DOHH2 (cell line): ENCODE results near the gene CCL13.

ENCODE experiments used
- H3F3A ChIP-seq: fragments of 200-600 bp; sonication (generic), shearing (Covaris generic); 2 replicates; pipeline ENCODE4 v1.6.0; 2016; ENCODE audit warnings: antibody characterized with exemption, mild to moderate bottlenecking; ENCODE audit not compliant: control insufficient read depth, insufficient read depth
- H3K27ac ChIP-seq: fragments of 200-600 bp; sonication (generic); 2 replicates; pipeline ENCODE4 v1.5.1; 2014; ENCODE audit warnings: low read depth, mild to moderate bottlenecking, low read length, moderate library complexity
- H3K27me3 ChIP-seq: fragments of 200-600 bp; sonication (generic); 2 replicates; pipeline ENCODE4 v1.6.1; 2014; ENCODE audit warnings: mild to moderate bottlenecking, low read length, mixed read lengths; ENCODE audit not compliant: control insufficient read depth
- H3K36me3 ChIP-seq: fragments of 200-600 bp; sonication (generic); 2 replicates; pipeline ENCODE4 v1.6.1; 2014; ENCODE audit warnings: mild to moderate bottlenecking, low read length, moderate library complexity, mixed read lengths; ENCODE audit not compliant: control insufficient read depth
- H3K4me1 ChIP-seq: fragments of 200-600 bp; sonication (generic); 2 replicates; pipeline ENCODE4 v1.6.1; 2014; ENCODE audit warnings: mild to moderate bottlenecking, low read length, mixed read lengths; ENCODE audit not compliant: control insufficient read depth
- H3K4me2 ChIP-seq: fragments of 200-600 bp; sonication (generic); 2 replicates; pipeline ENCODE4 v1.6.0; 2014; ENCODE audit warnings: mild to moderate bottlenecking, low read length, moderate library complexity
- H3K4me3 ChIP-seq: fragments of 200-600 bp; sonication (generic); 2 replicates; pipeline ENCODE4 v1.5.1; 2014; ENCODE audit warnings: mild to moderate bottlenecking, low read length, mixed read lengths
- H3K79me2 ChIP-seq: fragments of 200-600 bp; sonication (generic); 2 replicates; pipeline ENCODE4 v1.6.1; 2014; ENCODE audit warnings: mild to moderate bottlenecking, low read length, mixed read lengths; ENCODE audit not compliant: control insufficient read depth
- H3K9me2 ChIP-seq: fragments of 200-600 bp; sonication (generic); replicated peaks from 2 replicates; pipeline ENCODE4 v1.6.1; 2014; ENCODE audit warnings: mild to moderate bottlenecking, low read length, mixed read lengths; ENCODE audit not compliant: control insufficient read depth
- H3K9me3 ChIP-seq: fragments of 200-600 bp; sonication (generic); 2 replicates; pipeline ENCODE4 v1.6.1; 2014; ENCODE audit warnings: antibody characterized with exemption, low read length, mixed read lengths; ENCODE audit not compliant: control insufficient read depth, insufficient read depth
- H4K20me1 ChIP-seq: fragments of 200-600 bp; sonication (generic); 2 replicates; pipeline ENCODE4 v1.6.0; 2014; ENCODE audit warnings: low read depth, mild to moderate bottlenecking, antibody characterized with exemption, low read length, moderate library complexity; ENCODE audit not compliant: control insufficient read depth, insufficient read depth
- EZH2phosphoT487 ChIP-seq: fragments of 200-600 bp; sonication (generic); IDR thresholded peaks from 2 replicates; pipeline ENCODE4 v1.6.1; 2017; ENCODE audit warnings: borderline replicate concordance, mild to moderate bottlenecking, antibody characterized with exemption, low read length, moderate library complexity, mixed read lengths
- TF ChIP-seq, protein P1 (sequence below): fragments of 200-600 bp; sonication (generic); IDR thresholded peaks from one replicate; pipeline ENCODE4 v1.5.1; 2014; ENCODE audit warnings: antibody characterized with exemption, mild to moderate bottlenecking, low read depth, low read length; ENCODE audit not compliant: poor library complexity, severe bottlenecking

CCL13 gene

DNA sequence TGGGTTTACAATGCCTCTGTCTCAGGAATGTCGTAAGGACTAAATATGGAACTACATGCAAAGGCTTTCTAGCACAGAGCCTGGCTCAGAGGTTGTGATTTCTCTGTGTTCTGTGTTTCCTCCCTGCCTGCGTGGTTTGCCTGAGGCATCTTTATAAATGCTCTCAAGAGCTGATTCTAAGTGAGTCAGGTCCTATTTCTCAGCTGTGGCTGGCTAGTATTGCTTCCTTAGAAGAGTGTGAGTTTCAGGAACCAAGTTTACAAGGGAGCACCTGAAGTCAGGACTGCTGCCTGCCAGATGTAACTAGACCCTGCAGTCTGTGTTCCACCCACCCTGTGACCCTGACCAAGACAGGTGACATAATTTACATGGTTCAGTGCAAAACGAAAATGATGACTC lies 14.7 kb downstream of the CCL13 start:
- Histone ChIP-seq H3F3A (no peaks in the 10 kb centered on the region), H3K9me3 (no peaks in the 10 kb centered on the region), H3K9me2 (no peaks in the 10 kb centered on the region), H3K36me3 (no peaks in the 10 kb centered on the region), H3K79me2 (no peaks in the 10 kb centered on the region), H3K27me3 (peaks cover 4% of the 10 kb centered on the region; the same call in 1 of the 2 replicates), H3K4me2 (no peak overlapping the region), H4K20me1 (no peaks in the 10 kb centered on the region), H3K27ac (no peak overlapping the region), H3K4me3 (no peak overlapping the region), H3K4me1 (no peaks in the 10 kb centered on the region)
- TF ChIP-seq EZH2phosphoT487, result no peak
- TF ChIP-seq, protein P1, sequence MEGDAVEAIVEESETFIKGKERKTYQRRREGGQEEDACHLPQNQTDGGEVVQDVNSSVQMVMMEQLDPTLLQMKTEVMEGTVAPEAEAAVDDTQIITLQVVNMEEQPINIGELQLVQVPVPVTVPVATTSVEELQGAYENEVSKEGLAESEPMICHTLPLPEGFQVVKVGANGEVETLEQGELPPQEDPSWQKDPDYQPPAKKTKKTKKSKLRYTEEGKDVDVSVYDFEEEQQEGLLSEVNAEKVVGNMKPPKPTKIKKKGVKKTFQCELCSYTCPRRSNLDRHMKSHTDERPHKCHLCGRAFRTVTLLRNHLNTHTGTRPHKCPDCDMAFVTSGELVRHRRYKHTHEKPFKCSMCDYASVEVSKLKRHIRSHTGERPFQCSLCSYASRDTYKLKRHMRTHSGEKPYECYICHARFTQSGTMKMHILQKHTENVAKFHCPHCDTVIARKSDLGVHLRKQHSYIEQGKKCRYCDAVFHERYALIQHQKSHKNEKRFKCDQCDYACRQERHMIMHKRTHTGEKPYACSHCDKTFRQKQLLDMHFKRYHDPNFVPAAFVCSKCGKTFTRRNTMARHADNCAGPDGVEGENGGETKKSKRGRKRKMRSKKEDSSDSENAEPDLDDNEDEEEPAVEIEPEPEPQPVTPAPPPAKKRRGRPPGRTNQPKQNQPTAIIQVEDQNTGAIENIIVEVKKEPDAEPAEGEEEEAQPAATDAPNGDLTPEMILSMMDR, result no peak

DNA sequence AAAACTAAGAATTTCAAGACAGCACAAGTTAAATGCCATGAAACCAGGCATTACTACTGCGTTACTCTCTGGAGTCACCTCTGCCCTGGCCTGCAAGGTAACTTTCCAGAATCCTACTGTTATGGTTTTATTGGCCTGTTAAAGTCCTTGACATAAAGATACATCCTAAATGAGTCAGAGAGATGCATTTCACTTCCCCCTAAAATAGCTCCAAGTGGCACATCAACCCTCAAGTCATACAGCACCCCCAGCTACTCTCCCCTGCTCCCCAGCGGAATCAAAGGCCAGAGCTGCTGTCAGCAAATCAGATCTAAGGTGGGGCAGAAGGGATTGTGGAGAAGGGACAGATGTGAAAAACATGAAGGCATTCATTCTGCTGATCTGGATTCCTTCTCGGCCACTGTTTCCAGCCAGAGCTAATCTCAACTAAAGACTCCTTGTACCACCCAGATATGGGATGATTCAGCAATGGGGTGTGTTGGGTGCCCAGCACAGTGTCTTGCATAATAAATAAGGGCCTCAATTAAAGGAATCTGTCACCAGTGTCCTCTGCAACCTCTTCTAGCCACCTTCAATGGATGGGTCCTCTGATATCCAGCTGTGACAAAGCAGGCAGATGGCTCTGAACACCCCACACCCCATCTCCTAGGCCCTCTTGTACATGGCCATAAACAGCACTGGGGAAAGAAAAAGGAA lies 15.3 kb downstream of the CCL13 start:
- no peaks in the 10 kb centered on the region for H3K36me3 ChIP-seq
- no peak overlapping the region for H3K4me3 ChIP-seq
- no peaks in the 10 kb centered on the region for H3K9me2 ChIP-seq
- no peak overlapping the region for H3K27ac ChIP-seq
- H3K79me2 ChIP-seq, result no peaks in the 10 kb centered on the region
- H3F3A ChIP-seq, result no peaks in the 10 kb centered on the region
- H3K4me2 ChIP-seq, result no peak overlapping the region
- H4K20me1 ChIP-seq, result no peaks in the 10 kb centered on the region
- H3K4me1 ChIP-seq, result no peaks in the 10 kb centered on the region
- peaks cover 4% of the 10 kb centered on the region; the same call in 1 of the 2 replicates for H3K27me3 ChIP-seq
- no peak for TF ChIP-seq EZH2phosphoT487
- TF ChIP-seq, protein P1, result no peak
- no peaks in the 10 kb centered on the region for H3K9me3 ChIP-seq

DNA sequence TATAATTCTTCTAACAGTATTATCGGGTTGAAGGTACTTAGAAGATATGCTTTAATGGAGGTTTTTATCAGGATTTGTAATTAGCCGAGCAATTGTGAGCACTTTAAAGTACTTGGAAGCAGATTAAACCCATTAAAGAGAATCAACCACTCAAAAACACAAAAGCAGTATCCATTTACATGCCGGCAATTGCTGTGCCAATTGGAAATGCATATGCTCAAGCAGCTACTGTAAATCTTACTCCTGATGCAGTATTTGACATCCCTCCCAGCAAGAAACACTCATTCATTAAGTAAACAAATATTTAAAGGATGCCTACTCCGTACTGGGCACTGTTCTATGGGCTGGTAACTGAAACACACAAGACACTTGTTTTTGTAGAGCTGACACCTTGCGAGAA lies 18.2 kb downstream of the CCL13 start:
- no peaks in the 10 kb centered on the region for H3K9me3 ChIP-seq
- H3K36me3 ChIP-seq, result no peaks in the 10 kb centered on the region
- H3K4me2 ChIP-seq, result no peak overlapping the region
- peaks cover 18% of the 10 kb centered on the region for H3K27me3 ChIP-seq
- TF ChIP-seq, protein P1, result no peak
- TF ChIP-seq EZH2phosphoT487, result no peak
- H3F3A ChIP-seq, result peaks cover 3% of the 10 kb centered on the region; the same call in 1 of the 2 replicates
- H3K4me3 ChIP-seq, result no peak overlapping the region
- no peak overlapping the region for H3K27ac ChIP-seq
- H3K4me1 ChIP-seq, result peaks cover 13% of the 10 kb centered on the region
- H4K20me1 ChIP-seq, result no peaks in the 10 kb centered on the region
- no peaks in the 10 kb centered on the region for H3K9me2 ChIP-seq
- no peaks in the 10 kb centered on the region for H3K79me2 ChIP-seq
